Small intestine (tissue), 7 donors: ENCODE results near the gene SMIM44. TPM values are rescaled to one million over a fixed set of nuclear protein-coding genes. Genes with fewer than 3 reads are reported as not detected.

Experiments used
- DNase-seq, 2 donors: peaks; one replicate each; pipeline versions ENCODE4 v3.0.0 to v3.0.0-alpha.2; 2013
- FAIRE-seq: peaks from 2 replicates; lab custom pipeline; 2012; peaks lifted over from hg19 to GRCh38; lab: Jason Lieb, UNC
- H3K27ac ChIP-seq, 3 donors: one replicate each; pipeline ENCODE4 v1.5.1; 2013; ENCODE audit warnings: low read length in 2 of 3, mild to moderate bottlenecking in 2 of 3, control low read depth in 1 of 3, inconsistent platforms in 1 of 3, low read depth in 1 of 3, moderate library complexity in 1 of 3
- H3K27me3 ChIP-seq, 3 donors: one replicate each; pipeline ENCODE4 v1.6.1; 2013; ENCODE audit warnings: low read length in 3 of 3, inconsistent platforms in 1 of 3; ENCODE audit not compliant: control insufficient read depth in 3 of 3, insufficient read depth in 3 of 3
- H3K36me3 ChIP-seq, 3 donors: one replicate each; pipeline ENCODE4 v1.6.1; 2013; ENCODE audit warnings: low read length in 3 of 3, inconsistent platforms in 1 of 3, low read depth in 1 of 3, mild to moderate bottlenecking in 1 of 3, moderate library complexity in 1 of 3; ENCODE audit not compliant: control insufficient read depth in 3 of 3, insufficient read depth in 2 of 3
- H3K4me1 ChIP-seq, 3 donors: one replicate each; pipeline ENCODE4 v1.6.1; 2013; ENCODE audit warnings: low read length in 2 of 3, inconsistent platforms in 1 of 3, low read depth in 1 of 3, mild to moderate bottlenecking in 1 of 3, moderate library complexity in 1 of 3; ENCODE audit not compliant: control insufficient read depth in 3 of 3, insufficient read depth in 2 of 3
- H3K4me3 ChIP-seq, 3 donors: one replicate each; pipeline ENCODE4 v1.5.1; 2013; ENCODE audit warnings: low read length in 3 of 3, control low read depth in 1 of 3, inconsistent platforms in 1 of 3, low read depth in 1 of 3, mild to moderate bottlenecking in 1 of 3, moderate library complexity in 1 of 3
- H3K9me3 ChIP-seq, 2 donors: one replicate each; pipeline ENCODE4 v1.6.1; 2013; ENCODE audit warnings: low read depth in 1 of 2, low read length in 1 of 2; ENCODE audit not compliant: control insufficient read depth in 2 of 2, insufficient read depth in 1 of 2
- WGBS, 3 donors: extraction: QIAGEN DNeasy Blood & Tissue Kit; methylation state at CpG; one replicate each; pipeline ENCODE4 v1.1.7; 2013; 5-methylcytosine and 5-hydroxymethylcytosine counted together
- polyA plus RNA-seq, 4 donors: library from polyadenylated mRNA; stranded (reverse) in 3 of 4; unstranded in 1 of 4; fragments of 200-250 nt in 3 of 4; fragments of 120-200 nt in 1 of 4; gene quantifications; one replicate each; pipeline versions ENCODE4 v1.2.1 to v1.2.3, GENCODE V29; 2013
- donor health status: healthy with polysubstance abuse.
- donor health status: control.
- donor health status: control.
- donor health status: Bipolar disorder and iron deficiency.
- donor health status: healthy.

Gene SMIM44
- polyA plus RNA-seq, 4 donors: 0.49 to 0.63 TPM; not detected in 2

DNA sequence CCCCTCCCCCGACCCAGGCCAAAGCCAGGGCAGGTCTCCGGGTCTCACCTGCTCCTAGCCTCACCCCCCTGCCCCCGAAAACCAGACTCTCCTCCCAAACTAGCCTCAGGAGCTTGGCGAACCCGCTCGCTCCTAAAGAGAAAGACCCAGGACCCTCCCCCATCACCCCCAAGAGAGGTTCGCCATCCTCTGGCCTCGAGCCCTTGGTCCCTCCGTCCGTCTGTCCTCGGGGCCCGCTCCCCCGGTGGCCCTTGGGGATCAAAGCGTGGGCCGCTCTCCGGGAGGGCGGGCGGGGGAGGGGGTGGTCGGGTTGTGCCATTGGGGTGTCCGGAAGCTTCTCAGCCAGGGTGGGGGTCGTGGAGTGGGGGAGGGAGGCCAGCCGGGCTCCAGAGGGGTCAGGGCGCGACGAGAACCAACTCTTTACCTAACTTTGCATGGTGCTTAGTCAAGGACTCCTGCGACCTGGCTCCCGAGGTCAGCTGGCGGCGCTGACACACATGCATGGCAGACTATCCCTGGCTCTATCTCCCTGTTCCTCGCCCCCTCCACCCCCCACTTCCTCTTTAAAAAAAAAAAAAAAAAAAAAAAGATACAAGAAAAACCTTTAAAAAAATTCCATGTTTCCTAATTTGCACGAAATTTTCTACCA lies 18.5 kb downstream of the SMIM44 start:
- WGBS, 3 donors: 80 to 91% (median 87%) methylated on average over 25 to 31 of the region's 31 CpGs
- FAIRE-seq (no peak), DNase-seq (no peak)
- Histone ChIP-seq H3K9me3 (peaks cover 0 to 40% of the 10 kb centered on the region in 2 donors), H3K4me1 (peaks cover 0 to 10% (median 0%) of the 10 kb centered on the region in 3 donors), H3K27me3 (peaks cover 0 to 30% (median 0%) of the 10 kb centered on the region in 3 donors), H3K36me3 (peaks cover 0 to 20% (median 8%) of the 10 kb centered on the region in 3 donors), H3K4me3 (no peak overlapping the region), H3K27ac (no peak overlapping the region)

DNA sequence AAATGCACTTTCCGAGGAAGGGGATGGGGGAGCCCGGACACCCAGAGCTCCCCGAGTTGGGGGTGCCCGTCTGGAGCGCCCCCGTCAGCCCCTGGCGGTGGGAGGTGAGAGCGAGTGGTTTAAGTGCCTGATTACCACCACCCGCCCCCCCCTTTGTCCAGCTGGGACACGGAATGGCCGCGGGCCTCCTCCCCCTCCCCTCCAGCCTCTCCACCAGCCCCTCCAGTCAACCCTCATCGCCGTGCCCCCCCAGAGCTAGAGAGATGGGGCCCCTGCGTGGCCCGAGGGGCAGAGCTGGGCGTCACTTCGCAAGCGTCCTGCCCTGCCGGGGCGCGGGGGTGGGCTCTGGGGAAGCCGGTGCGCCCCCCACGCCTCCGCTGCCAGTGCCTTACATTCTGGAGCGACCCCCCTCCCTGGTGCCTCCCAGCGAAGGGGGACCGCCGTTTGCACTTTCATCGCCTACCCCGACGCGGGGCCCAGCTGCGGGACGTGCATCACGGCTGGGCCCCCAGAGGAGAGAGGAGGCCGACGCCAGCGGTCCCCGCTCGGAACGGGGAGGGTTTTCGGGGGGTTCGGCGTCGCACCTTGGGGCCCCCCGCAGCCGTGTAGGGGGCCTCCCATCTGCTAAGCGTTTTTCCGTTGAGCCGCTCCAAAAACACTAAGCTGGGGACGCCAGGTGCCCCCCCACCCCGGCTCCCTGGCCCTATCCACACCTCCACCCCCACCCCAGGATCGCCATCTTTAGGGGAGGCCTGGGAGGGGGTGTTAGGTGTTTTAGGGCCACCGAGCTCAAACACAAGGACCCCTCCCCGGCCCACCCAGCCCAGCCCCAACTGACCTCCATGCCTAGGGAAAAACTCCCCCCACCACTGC lies 19.3 kb downstream of the SMIM44 start:
- Histone ChIP-seq H3K36me3 (peaks cover 0 to 16% (median 8%) of the 10 kb centered on the region in 3 donors), H3K9me3 (peaks cover 0 to 32% of the 10 kb centered on the region in 2 donors), H3K4me1 (peaks cover 0 to 17% (median 0%) of the 10 kb centered on the region in 3 donors), H3K27me3 (peaks cover 0 to 30% (median 0%) of the 10 kb centered on the region in 3 donors), H3K27ac (no peak overlapping the region), H3K4me3 (no peak overlapping the region)
- DNase-seq: peak in 1 of 2 donors; percentile 21
- FAIRE-seq: no peak
- 81 to 93% (median 90%) methylated on average over 44 to 57 of the region's 57 CpGs for WGBS, 3 donors

GRCh38 chr19:3462991-3463713 lies 20.1 kb downstream of the SMIM44 start:
- Histone ChIP-seq H3K4me3 (no peak overlapping the region), H3K27me3 (peaks cover 0 to 30% (median 0%) of the 10 kb centered on the region in 3 donors), H3K27ac (no peak overlapping the region), H3K4me1 (peaks cover 0 to 24% (median 0%) of the 10 kb centered on the region in 3 donors), H3K9me3 (peaks cover 0 to 28% of the 10 kb centered on the region in 2 donors), H3K36me3 (peaks cover 0 to 16% (median 8%) of the 10 kb centered on the region in 3 donors)
- no peak for DNase-seq
- no peak for FAIRE-seq
- 81 to 90% (median 87%) methylated on average over 29 to 58 of the region's 58 CpGs for WGBS, 3 donors

GRCh38 chr19:3459965-3460582 lies 23.2 kb downstream of the SMIM44 start:
- no peak for DNase-seq
- Histone ChIP-seq H3K4me3 (no peak overlapping the region), H3K9me3 (no peaks in the 10 kb centered on the region), H3K4me1 (peaks cover 0 to 35% (median 3%) of the 10 kb centered on the region in 3 donors), H3K27ac (peak overlapping the region in 2 of 3 donors; percentile 51 to 53), H3K27me3 (peaks cover 0 to 20% (median 0%) of the 10 kb centered on the region in 3 donors), H3K36me3 (peaks cover 0 to 34% (median 8%) of the 10 kb centered on the region in 3 donors)
- no peak for FAIRE-seq
- 77 to 93% (median 91%) methylated on average over 15 of the region's 15 CpGs for WGBS, 3 donors

GRCh38 chr19:3459089-3459881 lies 24.0 kb downstream of the SMIM44 start:
- H3K36me3 ChIP-seq: peaks cover 0 to 41% (median 8%) of the 10 kb centered on the region in 3 donors
- no peak for FAIRE-seq
- peak overlapping the region in 2 of 3 donors; percentile 53 to 86 for H3K27ac ChIP-seq
- peak in 1 of 2 donors; percentile 76 for DNase-seq
- H3K9me3 ChIP-seq: no peaks in the 10 kb centered on the region
- peaks cover 0 to 12% (median 0%) of the 10 kb centered on the region in 3 donors for H3K27me3 ChIP-seq
- peaks cover 0 to 35% (median 3%) of the 10 kb centered on the region in 3 donors for H3K4me1 ChIP-seq
- 47 to 82% (median 69%) methylated on average over 25 to 26 of the region's 26 CpGs for WGBS, 3 donors
- H3K4me3 ChIP-seq: no peak overlapping the region

GRCh38 chr19:3458229-3459088 lies 24.8 kb downstream of the SMIM44 start:
- H3K4me1 ChIP-seq: peaks cover 0 to 29% (median 3%) of the 10 kb centered on the region in 3 donors
- DNase-seq: peak in 1 of 2 donors; percentile 45
- H3K9me3 ChIP-seq: no peaks in the 10 kb centered on the region
- peaks cover 0 to 5% (median 0%) of the 10 kb centered on the region in 3 donors for H3K27me3 ChIP-seq
- no peak for FAIRE-seq
- peak overlapping the region in 2 of 3 donors; percentile 53 to 86 for H3K27ac ChIP-seq
- no peak overlapping the region for H3K4me3 ChIP-seq
- WGBS, 3 donors: 52 to 79% (median 73%) methylated on average over 18 to 19 of the region's 19 CpGs
- H3K36me3 ChIP-seq: peaks cover 3 to 49% (median 8%) of the 10 kb centered on the region in 3 donors
